Measurements from ENCODE around the gene FOLH1. TPM values are rescaled to one million over a fixed set of nuclear protein-coding genes. Genes with fewer than 3 reads are reported as not detected.
"Not testable (repeated sequence)": the region's sequence is repeated elsewhere in the genome, so short reads cannot be mapped to it uniquely, and the experiment has no call there.

Gene FOLH1
- polyA plus RNA-seq, 2 donors: 0.65 to 0.86 TPM

GRCh38 chr11:49229136-49229535, 20.7 kb upstream of the FOLH1 start:
- 61 to 65% methylated on average over 2 of the region's 2 CpGs for WGBS, 2 donors
- H3K27ac ChIP-seq (ENCODE audit: low read depth in 2 of 2, low read length in 1 of 2); H3K4me3 ChIP-seq (ENCODE audit: low read depth in 1 of 2, low read length in 2 of 2); H3K9me3 ChIP-seq (ENCODE audit: control insufficient read depth in 2 of 2, insufficient read depth in 1 of 2, low read depth in 1 of 2, low read length in 1 of 2); H3K36me3 ChIP-seq (ENCODE audit: control insufficient read depth in 2 of 2, insufficient read depth in 2 of 2, low read length in 1 of 2); H3K4me1 ChIP-seq (ENCODE audit: control insufficient read depth in 2 of 2, insufficient read depth in 2 of 2, low read length in 1 of 2); H3K27me3 ChIP-seq (ENCODE audit: control insufficient read depth in 1 of 2, insufficient read depth in 2 of 2, low read length in 2 of 2): not testable (repeated sequence)

GRCh38 chr11:49225255-49225785, 16.9 kb upstream of the FOLH1 start:
- H3K4me3 ChIP-seq (ENCODE audit: low read depth in 1 of 2, low read length in 2 of 2); H3K27ac ChIP-seq (ENCODE audit: low read depth in 2 of 2, low read length in 1 of 2); H3K4me1 ChIP-seq (ENCODE audit: control insufficient read depth in 2 of 2, insufficient read depth in 2 of 2, low read length in 1 of 2); H3K27me3 ChIP-seq (ENCODE audit: control insufficient read depth in 1 of 2, insufficient read depth in 2 of 2, low read length in 2 of 2); H3K9me3 ChIP-seq (ENCODE audit: control insufficient read depth in 2 of 2, insufficient read depth in 1 of 2, low read depth in 1 of 2, low read length in 1 of 2); H3K36me3 ChIP-seq (ENCODE audit: control insufficient read depth in 2 of 2, insufficient read depth in 2 of 2, low read length in 1 of 2): not testable (repeated sequence)
- 70 to 74% methylated on average over 8 of the region's 8 CpGs for WGBS, 2 donors

GRCh38 chr11:49221112-49221511, 12.7 kb upstream of the FOLH1 start:
- no peaks in the 10 kb centered on the region for H3K27me3 ChIP-seq (ENCODE audit: control insufficient read depth in 1 of 2, insufficient read depth in 2 of 2, low read length in 2 of 2)
- WGBS, 2 donors: 82 to 90% methylated on average over 5 of the region's 5 CpGs
- H3K9me3 ChIP-seq (ENCODE audit: control insufficient read depth in 2 of 2, insufficient read depth in 1 of 2, low read depth in 1 of 2, low read length in 1 of 2): no peaks in the 10 kb centered on the region
- H3K4me1 ChIP-seq (ENCODE audit: control insufficient read depth in 2 of 2, insufficient read depth in 2 of 2, low read length in 1 of 2): no peaks in the 10 kb centered on the region
- no peaks in the 10 kb centered on the region for H3K36me3 ChIP-seq (ENCODE audit: control insufficient read depth in 2 of 2, insufficient read depth in 2 of 2, low read length in 1 of 2)
- no peak overlapping the region for H3K27ac ChIP-seq (ENCODE audit: low read depth in 2 of 2, low read length in 1 of 2)
- no peak overlapping the region for H3K4me3 ChIP-seq (ENCODE audit: low read depth in 1 of 2, low read length in 2 of 2)

GRCh38 chr11:49213026-49213560, 4.7 kb upstream of the FOLH1 start:
- WGBS, 2 donors: 70 to 73% methylated on average over 2 of the region's 2 CpGs
- Histone ChIP-seq H3K4me3 (ENCODE audit: low read depth in 1 of 2, low read length in 2 of 2) (no peak overlapping the region), H3K9me3 (ENCODE audit: control insufficient read depth in 2 of 2, insufficient read depth in 1 of 2, low read depth in 1 of 2, low read length in 1 of 2) (no peaks in the 10 kb centered on the region), H3K27ac (ENCODE audit: low read depth in 2 of 2, low read length in 1 of 2) (no peak overlapping the region), H3K36me3 (ENCODE audit: control insufficient read depth in 2 of 2, insufficient read depth in 2 of 2, low read length in 1 of 2) (no peaks in the 10 kb centered on the region), H3K27me3 (ENCODE audit: control insufficient read depth in 1 of 2, insufficient read depth in 2 of 2, low read length in 2 of 2) (no peaks in the 10 kb centered on the region), H3K4me1 (ENCODE audit: control insufficient read depth in 2 of 2, insufficient read depth in 2 of 2, low read length in 1 of 2) (peaks cover 0 to 3% of the 10 kb centered on the region in 2 donors)

- WGBS, 2 donors: 66 to 78% methylated on average over 6 of the region's 6 CpGs
- not testable (repeated sequence) for H3K4me1 ChIP-seq (ENCODE audit: control insufficient read depth in 2 of 2, insufficient read depth in 2 of 2, low read length in 1 of 2); H3K27ac ChIP-seq (ENCODE audit: low read depth in 2 of 2, low read length in 1 of 2); H3K9me3 ChIP-seq (ENCODE audit: control insufficient read depth in 2 of 2, insufficient read depth in 1 of 2, low read depth in 1 of 2, low read length in 1 of 2); H3K36me3 ChIP-seq (ENCODE audit: control insufficient read depth in 2 of 2, insufficient read depth in 2 of 2, low read length in 1 of 2); H3K27me3 ChIP-seq (ENCODE audit: control insufficient read depth in 1 of 2, insufficient read depth in 2 of 2, low read length in 2 of 2); H3K4me3 ChIP-seq (ENCODE audit: low read depth in 1 of 2, low read length in 2 of 2)
Measured at GRCh38 chr11:49206999-49207398, 1.4 kb downstream of the FOLH1 start.

- Histone ChIP-seq H3K27ac (ENCODE audit: low read depth in 2 of 2, low read length in 1 of 2) (no peak overlapping the region), H3K4me3 (ENCODE audit: low read depth in 1 of 2, low read length in 2 of 2) (no peak overlapping the region), H3K27me3 (ENCODE audit: control insufficient read depth in 1 of 2, insufficient read depth in 2 of 2, low read length in 2 of 2) (no peaks in the 10 kb centered on the region), H3K4me1 (ENCODE audit: control insufficient read depth in 2 of 2, insufficient read depth in 2 of 2, low read length in 1 of 2) (no peaks in the 10 kb centered on the region), H3K36me3 (ENCODE audit: control insufficient read depth in 2 of 2, insufficient read depth in 2 of 2, low read length in 1 of 2) (no peaks in the 10 kb centered on the region), H3K9me3 (ENCODE audit: control insufficient read depth in 2 of 2, insufficient read depth in 1 of 2, low read depth in 1 of 2, low read length in 1 of 2) (no peaks in the 10 kb centered on the region)
- 70 to 77% methylated on average over 4 of the region's 4 CpGs for WGBS, 2 donors
Measured at GRCh38 chr11:49202287-49202976, 6.0 kb downstream of the FOLH1 start.

- not testable (repeated sequence) for H3K9me3 ChIP-seq (ENCODE audit: control insufficient read depth in 2 of 2, insufficient read depth in 1 of 2, low read depth in 1 of 2, low read length in 1 of 2); H3K36me3 ChIP-seq (ENCODE audit: control insufficient read depth in 2 of 2, insufficient read depth in 2 of 2, low read length in 1 of 2); H3K4me1 ChIP-seq (ENCODE audit: control insufficient read depth in 2 of 2, insufficient read depth in 2 of 2, low read length in 1 of 2); H3K27me3 ChIP-seq (ENCODE audit: control insufficient read depth in 1 of 2, insufficient read depth in 2 of 2, low read length in 2 of 2); H3K4me3 ChIP-seq (ENCODE audit: low read depth in 1 of 2, low read length in 2 of 2); H3K27ac ChIP-seq (ENCODE audit: low read depth in 2 of 2, low read length in 1 of 2)
- WGBS, 2 donors: 70 to 86% methylated on average over 1 of the region's 1 CpG
Measured at GRCh38 chr11:49196775-49197174, 11.6 kb downstream of the FOLH1 start.

GRCh38 chr11:49196002-49196401, 12.4 kb downstream of the FOLH1 start:
- H3K4me1 ChIP-seq (ENCODE audit: control insufficient read depth in 2 of 2, insufficient read depth in 2 of 2, low read length in 1 of 2); H3K9me3 ChIP-seq (ENCODE audit: control insufficient read depth in 2 of 2, insufficient read depth in 1 of 2, low read depth in 1 of 2, low read length in 1 of 2); H3K4me3 ChIP-seq (ENCODE audit: low read depth in 1 of 2, low read length in 2 of 2); H3K36me3 ChIP-seq (ENCODE audit: control insufficient read depth in 2 of 2, insufficient read depth in 2 of 2, low read length in 1 of 2); H3K27ac ChIP-seq (ENCODE audit: low read depth in 2 of 2, low read length in 1 of 2); H3K27me3 ChIP-seq (ENCODE audit: control insufficient read depth in 1 of 2, insufficient read depth in 2 of 2, low read length in 2 of 2): not testable (repeated sequence)
- 77 to 92% methylated on average over 6 of the region's 6 CpGs for WGBS, 2 donors

GRCh38 chr11:49190287-49190686, 18.1 kb downstream of the FOLH1 start:
- not testable (repeated sequence) for H3K9me3 ChIP-seq (ENCODE audit: control insufficient read depth in 2 of 2, insufficient read depth in 1 of 2, low read depth in 1 of 2, low read length in 1 of 2); H3K27me3 ChIP-seq (ENCODE audit: control insufficient read depth in 1 of 2, insufficient read depth in 2 of 2, low read length in 2 of 2); H3K4me3 ChIP-seq (ENCODE audit: low read depth in 1 of 2, low read length in 2 of 2); H3K36me3 ChIP-seq (ENCODE audit: control insufficient read depth in 2 of 2, insufficient read depth in 2 of 2, low read length in 1 of 2); H3K4me1 ChIP-seq (ENCODE audit: control insufficient read depth in 2 of 2, insufficient read depth in 2 of 2, low read length in 1 of 2); H3K27ac ChIP-seq (ENCODE audit: low read depth in 2 of 2, low read length in 1 of 2)
- WGBS, 2 donors: 69 to 71% methylated on average over 2 of the region's 2 CpGs

- not testable (repeated sequence) for H3K9me3 ChIP-seq (ENCODE audit: control insufficient read depth in 2 of 2, insufficient read depth in 1 of 2, low read depth in 1 of 2, low read length in 1 of 2); H3K27me3 ChIP-seq (ENCODE audit: control insufficient read depth in 1 of 2, insufficient read depth in 2 of 2, low read length in 2 of 2); H3K27ac ChIP-seq (ENCODE audit: low read depth in 2 of 2, low read length in 1 of 2); H3K4me1 ChIP-seq (ENCODE audit: control insufficient read depth in 2 of 2, insufficient read depth in 2 of 2, low read length in 1 of 2); H3K36me3 ChIP-seq (ENCODE audit: control insufficient read depth in 2 of 2, insufficient read depth in 2 of 2, low read length in 1 of 2); H3K4me3 ChIP-seq (ENCODE audit: low read depth in 1 of 2, low read length in 2 of 2)
- WGBS, 2 donors: 80 to 81% methylated on average over 2 of the region's 2 CpGs
Measured at GRCh38 chr11:49186225-49186624, 22.2 kb downstream of the FOLH1 start.
